NCI-H524 treated with DMSO at 0.1 percent for 48 hours (cell line): Measurements from ENCODE around the gene LIX1L.

Experiments
- DNase-seq: peaks from one replicate; lab custom pipeline; 2025; lab: John Stamatoyannopoulos, UW

Gene LIX1L

GRCh38 chr1:145963265-145964019 is 5.6 kb upstream of the LIX1L start:
- DNase-seq, result no peak

GRCh38 chr1:145962157-145963102 is 4.6 kb upstream of the LIX1L start:
- no peak for DNase-seq

GRCh38 chr1:145961425-145962156 is 3.8 kb upstream of the LIX1L start:
- no peak for DNase-seq

GRCh38 chr1:145961109-145961424 is 3.2 kb upstream of the LIX1L start:
- no peak for DNase-seq

GRCh38 chr1:145960468-145961108 is 2.8 kb upstream of the LIX1L start:
- DNase-seq, result no peak

- DNase-seq, result no peak
Observed at GRCh38 chr1:145959957-145960467, 2.2 kb upstream of the LIX1L start.

- no peak for DNase-seq
Observed at GRCh38 chr1:145959333-145959732, 1.5 kb upstream of the LIX1L start.

GRCh38 chr1:145958734-145959133 is 917 bp upstream of the LIX1L start:
- no peak for DNase-seq

- no peak for DNase-seq
Observed at GRCh38 chr1:145956781-145957442, 905 bp downstream of the LIX1L start.

GRCh38 chr1:145956361-145956760 is 1.5 kb downstream of the LIX1L start:
- DNase-seq, result no peak

GRCh38 chr1:145955436-145955835 is 2.4 kb downstream of the LIX1L start:
- DNase-seq, result no peak

GRCh38 chr1:145953861-145954260 is 4.0 kb downstream of the LIX1L start:
- DNase-seq, result no peak

GRCh38 chr1:145952903-145953302 is 4.9 kb downstream of the LIX1L start:
- no peak for DNase-seq

- no peak for DNase-seq
Observed at GRCh38 chr1:145951526-145951925, 6.3 kb downstream of the LIX1L start.

GRCh38 chr1:145949219-145949618 is 8.6 kb downstream of the LIX1L start:
- DNase-seq, result no peak

- DNase-seq, result no peak
Observed at GRCh38 chr1:145947551-145947950, 10.3 kb downstream of the LIX1L start.

- no peak for DNase-seq
Observed at GRCh38 chr1:145946477-145946986, 11.3 kb downstream of the LIX1L start.

- no peak for DNase-seq
Observed at GRCh38 chr1:145944532-145944931, 13.3 kb downstream of the LIX1L start.

- DNase-seq, result no peak
Observed at GRCh38 chr1:145942871-145943270, 14.9 kb downstream of the LIX1L start.

GRCh38 chr1:145942405-145942804 is 15.4 kb downstream of the LIX1L start:
- DNase-seq, result no peak

- DNase-seq, result no peak
Observed at GRCh38 chr1:145937436-145937835, 20.4 kb downstream of the LIX1L start.
